Kidney glomerular epithelial cell (primary cell): ENCODE data around the gene S100P.
"Not testable (repeated sequence)": the region's sequence is repeated elsewhere in the genome, so short reads cannot be mapped to it uniquely, and the experiment has no call there.

ENCODE experiments used
- DNase-seq: peaks from one replicate; lab custom pipeline; 2025; lab: John Stamatoyannopoulos, UW

S100P gene

GRCh38 chr4:6724421-6725111, 30.9 kb downstream of the S100P start:
- DNase-seq: no peak

- DNase-seq: not testable (repeated sequence)
Observed at GRCh38 chr4:6725427-6725961, 31.8 kb downstream of the S100P start.

GRCh38 chr4:6727081-6727942, 33.6 kb downstream of the S100P start:
- DNase-seq: no peak

GRCh38 chr4:6727943-6728250, 34.2 kb downstream of the S100P start:
- DNase-seq: no peak

- DNase-seq: no peak
Observed at GRCh38 chr4:6728320-6729029, 34.8 kb downstream of the S100P start.

GRCh38 chr4:6730603-6731317, 37.1 kb downstream of the S100P start:
- DNase-seq: no peak

- DNase-seq: no peak
Observed at GRCh38 chr4:6731318-6731675, 37.6 kb downstream of the S100P start.

GRCh38 chr4:6731780-6732179, 38.1 kb downstream of the S100P start:
- no peak for DNase-seq

GRCh38 chr4:6732441-6733357, 39.0 kb downstream of the S100P start:
- peak; percentile 34 for DNase-seq

- DNase-seq: no peak
Observed at GRCh38 chr4:6733358-6734164, 39.9 kb downstream of the S100P start.

- no peak for DNase-seq
Observed at GRCh38 chr4:6734165-6734786, 40.6 kb downstream of the S100P start.

- no peak for DNase-seq
Observed at GRCh38 chr4:6739920-6740319, 46.2 kb downstream of the S100P start.

GRCh38 chr4:6740347-6740746, 46.7 kb downstream of the S100P start:
- no peak for DNase-seq

- DNase-seq: no peak
Observed at GRCh38 chr4:6742507-6742906, 48.8 kb downstream of the S100P start.

- no peak for DNase-seq
Observed at GRCh38 chr4:6742989-6743388, 49.3 kb downstream of the S100P start.
